NCI-H345 treated with DMSO at 0.1 percent for 48 hours (cell line): ENCODE measurements around the gene VTI1A.
A peak's percentile ranks its signal among the peaks of the same experiment; 100 is the strongest.
"Not testable (repeated sequence)": the region's sequence is repeated elsewhere in the genome, so short reads cannot be mapped to it uniquely, and the experiment has no call there.

Experiments
- DNase-seq: peaks from one replicate; lab custom pipeline; 2025; ENCODE audit not compliant: unreplicated experiment; lab: John Stamatoyannopoulos, UW

The VTI1A gene

GRCh38 chr10:112454910-112455779, 8.1 kb downstream of the VTI1A start:
- no peak for DNase-seq

- DNase-seq = no peak
Measured at GRCh38 chr10:112456533-112456932, 9.5 kb downstream of the VTI1A start.

GRCh38 chr10:112460366-112460765, 13.4 kb downstream of the VTI1A start:
- no peak for DNase-seq

- DNase-seq = no peak
Measured at GRCh38 chr10:112461029-112461887, 14.2 kb downstream of the VTI1A start.

GRCh38 chr10:112464074-112464473, 17.1 kb downstream of the VTI1A start:
- DNase-seq = not testable (repeated sequence)

- no peak for DNase-seq
Measured at GRCh38 chr10:112465299-112465883, 18.4 kb downstream of the VTI1A start.

GRCh38 chr10:112466802-112467201, 19.8 kb downstream of the VTI1A start:
- no peak for DNase-seq

- DNase-seq = no peak
Measured at GRCh38 chr10:112467541-112468075, 20.6 kb downstream of the VTI1A start.

- peak; percentile 20 for DNase-seq
Measured at GRCh38 chr10:112471878-112472487, 25.0 kb downstream of the VTI1A start.

- no peak for DNase-seq
Measured at GRCh38 chr10:112475575-112476218, 28.7 kb downstream of the VTI1A start.

GRCh38 chr10:112481602-112482001, 34.6 kb downstream of the VTI1A start:
- no peak for DNase-seq

- no peak for DNase-seq
Measured at GRCh38 chr10:112484399-112484798, 37.4 kb downstream of the VTI1A start.

- DNase-seq = no peak
Measured at GRCh38 chr10:112487964-112488363, 40.9 kb downstream of the VTI1A start.

GRCh38 chr10:112490545-112490944, 43.5 kb downstream of the VTI1A start:
- peak; percentile 89 for DNase-seq

GRCh38 chr10:112491144-112491543, 44.1 kb downstream of the VTI1A start:
- no peak for DNase-seq

- no peak for DNase-seq
Measured at GRCh38 chr10:112492736-112493135, 45.7 kb downstream of the VTI1A start.

GRCh38 chr10:112497347-112497950, 50.4 kb downstream of the VTI1A start:
- no peak for DNase-seq

- no peak for DNase-seq
Measured at GRCh38 chr10:112498806-112499205, 51.8 kb downstream of the VTI1A start.

- not testable (repeated sequence) for DNase-seq
Measured at GRCh38 chr10:112499985-112500384, 53.0 kb downstream of the VTI1A start.

GRCh38 chr10:112502536-112502935, 55.5 kb downstream of the VTI1A start:
- DNase-seq = no peak
